PFSK-1 (cell line): ENCODE results near the gene AGXT2.

Experiments used
- FOXP2 ChIP-seq: optimal IDR thresholded peaks from 2 replicates; pipeline ENCODE3; 2011; ENCODE audit warnings: borderline replicate concordance, control low read depth, inconsistent platforms; ENCODE audit not compliant: insufficient read depth; ENCODE audit errors: extremely low read length, extremely low read depth
- POLR2AphosphoS5 ChIP-seq: IDR thresholded peaks from 2 replicates; pipeline ENCODE4 v1.6.1; 2012; ENCODE audit warnings: low read depth, mild to moderate bottlenecking, control low read depth, low read length, moderate library complexity
- SIN3A ChIP-seq: IDR thresholded peaks from 2 replicates; pipeline ENCODE4 v1.6.1; 2012; ENCODE audit warnings: mild to moderate bottlenecking, low read length, moderate library complexity, borderline replicate concordance; ENCODE audit not compliant: insufficient read depth
- TAF1 ChIP-seq: IDR thresholded peaks from 2 replicates; pipeline ENCODE4 v1.6.1; 2012; ENCODE audit warnings: low read length, control low read depth, borderline replicate concordance; ENCODE audit not compliant: insufficient read depth
- TF ChIP-seq, protein P1 (sequence below), 2 experiments: IDR thresholded peaks; 2 replicates each; pipeline versions ENCODE4 v1.6.1 to v1.8.0; 2011 to 2012; ENCODE audit warnings: low read depth in 2 of 2, low read length in 2 of 2, control low read depth in 1 of 2, inconsistent platforms in 1 of 2, mild to moderate bottlenecking in 1 of 2, moderate library complexity in 1 of 2; ENCODE audit not compliant: insufficient read depth in 1 of 2

AGXT2 gene

GRCh38 chr5:35056686-35057085 lies 8.9 kb upstream of the AGXT2 start:
- TF ChIP-seq, protein P1, sequence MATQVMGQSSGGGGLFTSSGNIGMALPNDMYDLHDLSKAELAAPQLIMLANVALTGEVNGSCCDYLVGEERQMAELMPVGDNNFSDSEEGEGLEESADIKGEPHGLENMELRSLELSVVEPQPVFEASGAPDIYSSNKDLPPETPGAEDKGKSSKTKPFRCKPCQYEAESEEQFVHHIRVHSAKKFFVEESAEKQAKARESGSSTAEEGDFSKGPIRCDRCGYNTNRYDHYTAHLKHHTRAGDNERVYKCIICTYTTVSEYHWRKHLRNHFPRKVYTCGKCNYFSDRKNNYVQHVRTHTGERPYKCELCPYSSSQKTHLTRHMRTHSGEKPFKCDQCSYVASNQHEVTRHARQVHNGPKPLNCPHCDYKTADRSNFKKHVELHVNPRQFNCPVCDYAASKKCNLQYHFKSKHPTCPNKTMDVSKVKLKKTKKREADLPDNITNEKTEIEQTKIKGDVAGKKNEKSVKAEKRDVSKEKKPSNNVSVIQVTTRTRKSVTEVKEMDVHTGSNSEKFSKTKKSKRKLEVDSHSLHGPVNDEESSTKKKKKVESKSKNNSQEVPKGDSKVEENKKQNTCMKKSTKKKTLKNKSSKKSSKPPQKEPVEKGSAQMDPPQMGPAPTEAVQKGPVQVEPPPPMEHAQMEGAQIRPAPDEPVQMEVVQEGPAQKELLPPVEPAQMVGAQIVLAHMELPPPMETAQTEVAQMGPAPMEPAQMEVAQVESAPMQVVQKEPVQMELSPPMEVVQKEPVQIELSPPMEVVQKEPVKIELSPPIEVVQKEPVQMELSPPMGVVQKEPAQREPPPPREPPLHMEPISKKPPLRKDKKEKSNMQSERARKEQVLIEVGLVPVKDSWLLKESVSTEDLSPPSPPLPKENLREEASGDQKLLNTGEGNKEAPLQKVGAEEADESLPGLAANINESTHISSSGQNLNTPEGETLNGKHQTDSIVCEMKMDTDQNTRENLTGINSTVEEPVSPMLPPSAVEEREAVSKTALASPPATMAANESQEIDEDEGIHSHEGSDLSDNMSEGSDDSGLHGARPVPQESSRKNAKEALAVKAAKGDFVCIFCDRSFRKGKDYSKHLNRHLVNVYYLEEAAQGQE (IDR thresholded peaks at IDR 0.05; ENCODE audit: insufficient read depth in 1 of 2, low read depth in 2 of 2, low read length in 2 of 2) = no peak
- no peak for TF ChIP-seq TAF1
- TF ChIP-seq POLR2AphosphoS5 = no peak
- no peak for TF ChIP-seq SIN3A
- TF ChIP-seq FOXP2 = no peak

- no peak for TF ChIP-seq TAF1
- no peak for TF ChIP-seq SIN3A
- no peak for TF ChIP-seq FOXP2
- TF ChIP-seq, protein P1 (IDR thresholded peaks at IDR 0.05; ENCODE audit: insufficient read depth in 1 of 2, low read depth in 2 of 2, low read length in 2 of 2) = no peak
- no peak for TF ChIP-seq POLR2AphosphoS5
Measured at GRCh38 chr5:35052838-35053237, 5.1 kb upstream of the AGXT2 start.

- TF ChIP-seq, protein P1 (IDR thresholded peaks at IDR 0.05; ENCODE audit: insufficient read depth in 1 of 2, low read depth in 2 of 2, low read length in 2 of 2) = no peak
- TF ChIP-seq SIN3A (no peak), TAF1 (no peak), FOXP2 (no peak), POLR2AphosphoS5 (no peak)
Measured at GRCh38 chr5:35050541-35051126, 2.9 kb upstream of the AGXT2 start.

DNA sequence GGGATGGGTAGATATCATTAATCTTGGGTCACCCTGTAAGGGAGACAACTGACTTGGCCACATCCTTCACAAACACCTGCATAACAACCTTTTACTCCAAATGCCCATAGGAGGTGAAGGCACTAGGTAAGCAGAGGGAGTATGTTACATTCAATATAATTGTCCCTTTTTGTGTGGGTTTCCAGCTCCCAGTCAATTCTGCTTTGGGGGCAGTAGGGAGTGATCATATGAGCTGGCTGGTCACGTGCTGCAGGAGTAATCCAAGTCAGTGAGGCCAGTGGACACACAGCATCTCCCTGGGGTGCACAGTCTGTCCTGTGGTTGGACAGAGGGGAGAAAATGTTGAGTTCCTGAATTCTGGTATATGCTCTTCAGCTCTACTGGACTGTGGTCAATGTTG lies 1.2 kb upstream of the AGXT2 start:
- TF ChIP-seq, protein P1 (IDR thresholded peaks at IDR 0.05; ENCODE audit: insufficient read depth in 1 of 2, low read depth in 2 of 2, low read length in 2 of 2) = no peak
- TF ChIP-seq TAF1 = no peak
- TF ChIP-seq SIN3A = no peak
- TF ChIP-seq POLR2AphosphoS5 = no peak
- no peak for TF ChIP-seq FOXP2

DNA sequence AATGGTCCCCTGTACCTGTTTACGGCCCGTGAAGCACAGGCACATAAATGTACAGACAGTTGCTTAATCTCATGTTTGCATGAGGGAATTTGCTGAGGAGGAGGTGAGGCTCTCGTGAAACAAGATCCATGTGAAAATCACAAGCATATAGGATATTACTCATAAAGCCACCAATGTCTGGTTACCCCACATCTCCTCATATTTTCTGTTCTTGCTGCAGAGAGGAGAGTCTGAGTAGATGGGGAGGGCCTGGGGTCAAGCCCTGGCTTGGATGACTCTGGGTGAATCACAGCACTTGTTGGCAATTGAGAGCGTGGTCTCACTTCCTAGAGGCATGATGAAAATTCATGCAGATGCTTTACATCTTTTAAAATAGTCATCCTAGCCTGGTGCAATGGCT lies 975 bp downstream of the AGXT2 start:
- TF ChIP-seq TAF1 = no peak
- no peak for TF ChIP-seq SIN3A
- TF ChIP-seq POLR2AphosphoS5 = no peak
- no peak for TF ChIP-seq FOXP2
- TF ChIP-seq, protein P1 (IDR thresholded peaks at IDR 0.05; ENCODE audit: insufficient read depth in 1 of 2, low read depth in 2 of 2, low read length in 2 of 2) = no peak
